Measurements from ENCODE around the gene BOLA2B.
A peak's percentile ranks its signal among the peaks of the same experiment; 100 is the strongest.
"Not testable (repeated sequence)": the region's sequence is repeated elsewhere in the genome, so short reads cannot be mapped to it uniquely, and the experiment has no call there.

Gene BOLA2B

GRCh38 chr16:30193615-30194014 is at the start of gene BOLA2B, which contains the start of gene SLX1A:
Gene BOLA2B, minus strand, starts transcription at chr16:30193666. Its CDS starts 71 bp downstream, at chr16:30193595.
Gene SLX1A, plus strand, starts transcription at chr16:30193875. Its CDS starts 210 bp downstream, at chr16:30194085.
- DNase-seq = not testable (repeated sequence)

GRCh38 chr16:30217082-30217481 is 23.6 kb upstream of the BOLA2B start:
- DNase-seq = not testable (repeated sequence)

GRCh38 chr16:30211414-30211813 is 17.9 kb upstream of the BOLA2B start:
- not testable (repeated sequence) for DNase-seq

GRCh38 chr16:30209032-30209431 is 15.6 kb upstream of the BOLA2B start:
- not testable (repeated sequence) for DNase-seq

- not testable (repeated sequence) for DNase-seq
Observed at GRCh38 chr16:30207063-30207704, 13.7 kb upstream of the BOLA2B start.

GRCh38 chr16:30206252-30206651 is 12.8 kb upstream of the BOLA2B start:
- DNase-seq = not testable (repeated sequence)

- not testable (repeated sequence) for DNase-seq
Observed at GRCh38 chr16:30205541-30206236, 12.2 kb upstream of the BOLA2B start.

GRCh38 chr16:30199608-30200343 is 6.3 kb upstream of the BOLA2B start:
- not testable (repeated sequence) for DNase-seq

- DNase-seq = not testable (repeated sequence)
Observed at GRCh38 chr16:30199049-30199448, 5.6 kb upstream of the BOLA2B start, which contains the start of gene SULT1A3. Gene SULT1A3, plus strand, starts transcription at chr16:30199255. Its CDS starts 1,474 bp downstream, at chr16:30200729.

GRCh38 chr16:30197001-30197400 is 3.5 kb upstream of the BOLA2B start:
- DNase-seq = not testable (repeated sequence)

GRCh38 chr16:30194172-30194925 is 883 bp upstream of the BOLA2B start:
- DNase-seq = not testable (repeated sequence)

- not testable (repeated sequence) for DNase-seq
Observed at GRCh38 chr16:30193098-30193497, 368 bp downstream of the BOLA2B start.

GRCh38 chr16:30191158-30191557 is 2.3 kb downstream of the BOLA2B start:
- not testable (repeated sequence) for DNase-seq

GRCh38 chr16:30187971-30188561 is 5.4 kb downstream of the BOLA2B start:
- peak; percentile 5 for DNase-seq

GRCh38 chr16:30187556-30187865 is 6.0 kb downstream of the BOLA2B start:
- DNase-seq = no peak

GRCh38 chr16:30186782-30187555 is 6.5 kb downstream of the BOLA2B start:
- peak; percentile 96 for DNase-seq

GRCh38 chr16:30186444-30186781 is 7.1 kb downstream of the BOLA2B start:
- DNase-seq = no peak

- DNase-seq = peak; percentile 89
Observed at GRCh38 chr16:30185683-30186421, 7.6 kb downstream of the BOLA2B start.

- DNase-seq = no peak
Observed at GRCh38 chr16:30184891-30185682, 8.4 kb downstream of the BOLA2B start.
